Lower leg skin (tissue), 3 donors: Measurements from ENCODE around the gene GPR82.

Source experiments
- POLR2A ChIP-seq, 2 donors: fragments of 450-650 bp; IDR thresholded peaks; one replicate each; pipeline ENCODE4 v1.6.1; 2016 to 2017; ENCODE audit warnings: antibody characterized with exemption in 2 of 2, mild to moderate bottlenecking in 1 of 2, moderate library complexity in 1 of 2
- TF ChIP-seq, protein P1 (sequence below), 3 donors: fragments of 450-650 bp; IDR thresholded peaks; one replicate each; pipeline ENCODE4 v1.5.1; 2016; ENCODE audit warnings: antibody characterized with exemption in 3 of 3, mild to moderate bottlenecking in 3 of 3, moderate library complexity in 2 of 3

DNA sequence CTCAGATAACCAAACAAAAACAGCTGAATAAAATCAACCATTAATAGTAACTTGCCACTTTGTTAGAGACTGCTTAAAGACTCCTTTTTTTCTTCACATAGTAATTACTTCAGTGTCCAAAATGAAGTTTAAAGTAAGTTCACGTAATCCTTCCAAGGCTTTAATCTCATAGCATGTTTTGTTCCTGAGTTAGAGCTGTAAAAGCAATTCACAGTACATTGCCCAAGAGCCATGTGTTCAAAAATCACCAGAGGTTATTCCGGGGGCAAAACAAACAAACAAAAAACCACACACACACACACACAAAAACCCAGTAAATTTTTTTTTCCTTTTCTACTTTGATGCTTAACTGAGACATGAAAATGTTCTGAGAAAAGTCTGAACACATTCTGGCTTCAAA is 6.1 kb downstream of the GPR82 start:
- TF ChIP-seq, protein P1, sequence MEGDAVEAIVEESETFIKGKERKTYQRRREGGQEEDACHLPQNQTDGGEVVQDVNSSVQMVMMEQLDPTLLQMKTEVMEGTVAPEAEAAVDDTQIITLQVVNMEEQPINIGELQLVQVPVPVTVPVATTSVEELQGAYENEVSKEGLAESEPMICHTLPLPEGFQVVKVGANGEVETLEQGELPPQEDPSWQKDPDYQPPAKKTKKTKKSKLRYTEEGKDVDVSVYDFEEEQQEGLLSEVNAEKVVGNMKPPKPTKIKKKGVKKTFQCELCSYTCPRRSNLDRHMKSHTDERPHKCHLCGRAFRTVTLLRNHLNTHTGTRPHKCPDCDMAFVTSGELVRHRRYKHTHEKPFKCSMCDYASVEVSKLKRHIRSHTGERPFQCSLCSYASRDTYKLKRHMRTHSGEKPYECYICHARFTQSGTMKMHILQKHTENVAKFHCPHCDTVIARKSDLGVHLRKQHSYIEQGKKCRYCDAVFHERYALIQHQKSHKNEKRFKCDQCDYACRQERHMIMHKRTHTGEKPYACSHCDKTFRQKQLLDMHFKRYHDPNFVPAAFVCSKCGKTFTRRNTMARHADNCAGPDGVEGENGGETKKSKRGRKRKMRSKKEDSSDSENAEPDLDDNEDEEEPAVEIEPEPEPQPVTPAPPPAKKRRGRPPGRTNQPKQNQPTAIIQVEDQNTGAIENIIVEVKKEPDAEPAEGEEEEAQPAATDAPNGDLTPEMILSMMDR (IDR thresholded peaks at IDR 0.05) = no peak
- TF ChIP-seq POLR2A (IDR thresholded peaks at IDR 0.05) = no peak
